Endodermal cell (in vitro differentiated cells): ENCODE measurements around the gene CPO. TPM values are rescaled to one million over a fixed set of nuclear protein-coding genes. Genes with fewer than 3 reads are reported as not detected.

Experiments used
- DNase-seq: peaks from one replicate; pipeline ENCODE4 v3.0.0-alpha.2; 2017
- H3K27ac ChIP-seq: 2 replicates; pipeline ENCODE4 v1.5.1; 2013; ENCODE audit warnings: mild to moderate bottlenecking, low read depth, low read length, moderate library complexity
- H3K27me3 ChIP-seq: 2 replicates; pipeline ENCODE4 v1.6.1; 2013; ENCODE audit warnings: mild to moderate bottlenecking, low read length, moderate library complexity; ENCODE audit not compliant: insufficient read depth, control insufficient read depth, poor library complexity, severe bottlenecking
- H3K36me3 ChIP-seq: 2 replicates; pipeline ENCODE4 v1.7.0; 2013; ENCODE audit warnings: mild to moderate bottlenecking, low read length, moderate library complexity; ENCODE audit not compliant: control insufficient read depth, insufficient read depth
- H3K4me1 ChIP-seq: one replicate; pipeline ENCODE4 v1.7.0; 2013; ENCODE audit warnings: low read length; ENCODE audit not compliant: control insufficient read depth, insufficient read depth
- H3K4me3 ChIP-seq: 2 replicates; pipeline ENCODE4 v1.5.1; 2013; ENCODE audit warnings: mild to moderate bottlenecking, low read length, moderate library complexity
- H3K9ac ChIP-seq: 2 replicates; pipeline ENCODE4 v1.6.1; 2013; ENCODE audit warnings: mild to moderate bottlenecking, low read length, moderate library complexity; ENCODE audit not compliant: poor library complexity, severe bottlenecking; ENCODE audit errors: extremely low read depth
- H3K9me3 ChIP-seq: 2 replicates; pipeline ENCODE4 v1.6.1; 2013; ENCODE audit warnings: mild to moderate bottlenecking, low read length, moderate library complexity; ENCODE audit not compliant: control insufficient read depth
- H3K27ac Mint-ChIP-seq: 2 replicates; pipeline ENCODE4 v1.8.0; 2020; ENCODE audit warnings: mixed read lengths
- H3K27me3 Mint-ChIP-seq: 2 replicates; pipeline ENCODE4 v1.8.0; 2021; ENCODE audit warnings: mild to moderate bottlenecking, mixed read lengths; ENCODE audit not compliant: insufficient read depth
- H3K36me3 Mint-ChIP-seq: 2 replicates; pipeline ENCODE4 v1.8.0; 2020; ENCODE audit warnings: low read depth, mixed read lengths
- H3K4me1 Mint-ChIP-seq: 2 replicates; pipeline ENCODE4 v1.8.0; 2020; ENCODE audit warnings: mixed read lengths
- H3K4me3 Mint-ChIP-seq: 2 replicates; pipeline ENCODE4 v1.8.0; 2020; ENCODE audit warnings: mild to moderate bottlenecking, moderate library complexity, mixed read lengths
- H3K9me3 Mint-ChIP-seq: 2 replicates; pipeline ENCODE4 v1.8.0; 2020; ENCODE audit warnings: mild to moderate bottlenecking, mixed read lengths
- CTCF ChIP-seq: fragments of 200-600 bp; sonication (generic); conservative IDR thresholded peaks from 2 replicates; pipeline ENCODE4 v1.5.0; 2021; ENCODE audit warnings: antibody characterized with exemption, mild to moderate bottlenecking
- WGBS, 2 experiments: methylation state at CpG; one replicate each; pipeline versions ENCODE4 v1.1.5 to v1.1.7; 2013; ENCODE audit warnings: missing lambda C conversion rate in 2 of 2, mixed read lengths in 1 of 2; ENCODE audit not compliant: insufficient coverage in 1 of 2, insufficient read length in 1 of 2; 5-methylcytosine and 5-hydroxymethylcytosine counted together
- long read RNA-seq, 4 experiments: library from polyadenylated mRNA in 2 of 4; library from RNA in 1 of 4; library from capped mRNA in 1 of 4; stranded (forward) in 3 of 4; unstranded in 1 of 4; transcript quantifications; one replicate each; pipeline ENCODE4 v2.0.0, GENCODE V29; 2020 to 2021; ENCODE audit warnings: inconsistent platforms in 1 of 4
- polyA plus RNA-seq, 2 experiments: library from polyadenylated mRNA; stranded (reverse); fragments of 50-300 nt; gene quantifications; one replicate each; pipeline ENCODE4 v1.2.3, GENCODE V29; 2013
- total RNA-seq, 2 donors: library from RNA; stranded (reverse); fragmentation: NEBNext Ultra II Directional in 1 of 2; extraction: Animal tissue kit (Norgen Biotek cat#: 25700) in 1 of 2; gene quantifications; 2 replicates in 1 of 2; 3 replicates in 1 of 2; pipeline ENCODE4 v1.2.1, GENCODE V29; 2021

The CPO gene
- 1 to 10 TPM in 1 of 2 donors, under 1 TPM in 1; 0.95 to 1.0 TPM for total RNA-seq
- 0.25 TPM for polyA plus RNA-seq (2013, experiment 1 of 2)
- not detected for polyA plus RNA-seq (2013, experiment 2 of 2)
- long read RNA-seq, experiment 1 = 0 reads
- long read RNA-seq, experiment 2, partial matches to known transcripts = 0 of 2 reads
- long read RNA-seq, experiment 2, other reads (novel, unspliced or antisense) = 2 of 2 reads
- long read RNA-seq, experiment 3, partial matches to known transcripts = 0 of 12 reads
- long read RNA-seq, experiment 3, other reads (novel, unspliced or antisense) = 12 of 12 reads
- long read RNA-seq, experiment 4 = 0 reads

GRCh38 chr2:206939340-206939739 is at the start of gene CPO:
Gene CPO, plus strand, starts transcription at chr2:206939518. Its CDS starts 82 bp downstream, at chr2:206939600.
- WGBS, 2 experiments = 60 to 94% methylated on average over 1 to 2 of the region's 2 CpGs
- Histone ChIP-seq H3K4me3 (no peak within 1 kb of the TSS), H3K9ac (no peak within 1 kb of the TSS), H3K27me3 (no peaks in the 10 kb centered on the region), H3K27ac (no peak within 1 kb of the TSS), H3K4me1 (no peaks in the 10 kb centered on the region), H3K9me3 (no peaks in the 10 kb centered on the region), H3K36me3 (no peaks in the 10 kb centered on the region)
- no peaks in the 10 kb centered on the region for H3K9me3 Mint-ChIP-seq
- no peak for DNase-seq
- no peak within 1 kb of the TSS for H3K4me3 Mint-ChIP-seq
- no peak within 1 kb of the TSS for H3K27ac Mint-ChIP-seq
- H3K4me1 Mint-ChIP-seq = peaks cover 9% of the 10 kb centered on the region
- no peaks in the 10 kb centered on the region for H3K27me3 Mint-ChIP-seq
- H3K36me3 Mint-ChIP-seq = peaks cover 3% of the 10 kb centered on the region
- TF ChIP-seq CTCF = no peak

- H3K4me1 Mint-ChIP-seq = peaks cover 5% of the 10 kb centered on the region
- Histone ChIP-seq H3K9me3 (no peaks in the 10 kb centered on the region), H3K4me3 (no peak overlapping the region), H3K27me3 (no peaks in the 10 kb centered on the region), H3K9ac (no peak overlapping the region), H3K4me1 (no peaks in the 10 kb centered on the region), H3K36me3 (no peaks in the 10 kb centered on the region), H3K27ac (no peak overlapping the region)
- no peaks in the 10 kb centered on the region for H3K27me3 Mint-ChIP-seq
- H3K36me3 Mint-ChIP-seq = peaks cover 10% of the 10 kb centered on the region
- TF ChIP-seq CTCF = no peak
- peaks cover 3% of the 10 kb centered on the region for H3K9me3 Mint-ChIP-seq
- no peak overlapping the region for H3K27ac Mint-ChIP-seq
- no peak for DNase-seq
- 58% methylated on average over 2 of the region's 2 CpGs; no CpG with 5 or more reads in 1 of the 2 experiments for WGBS, 2 experiments
- no peak overlapping the region for H3K4me3 Mint-ChIP-seq
Measured at GRCh38 chr2:206890179-206890578, 49.1 kb upstream of the CPO start.

DNA sequence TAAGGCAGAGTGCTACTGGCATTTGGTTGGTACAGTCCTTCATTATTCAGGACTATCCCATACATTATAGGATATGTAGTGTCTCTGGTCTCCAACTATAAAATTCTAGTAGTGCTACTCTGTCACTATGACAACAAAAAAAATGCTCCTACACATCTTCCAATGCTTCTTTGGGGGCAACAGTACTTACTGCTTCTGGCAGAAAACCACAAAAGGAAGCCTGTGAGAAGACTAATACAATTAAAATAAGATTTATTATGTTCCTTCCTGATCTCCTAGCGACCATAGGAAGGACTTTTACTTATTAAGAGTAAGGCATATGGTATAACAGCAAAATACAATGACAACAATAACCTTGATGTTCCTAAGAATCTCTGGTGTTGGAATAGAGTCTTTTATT is 48.4 kb upstream of the CPO start:
- Mint-ChIP-seq H3K27ac (no peak overlapping the region), H3K4me3 (no peak overlapping the region), H3K36me3 (peaks cover 10% of the 10 kb centered on the region), H3K9me3 (peaks cover 3% of the 10 kb centered on the region), H3K4me1 (peaks cover 5% of the 10 kb centered on the region), H3K27me3 (no peaks in the 10 kb centered on the region)
- DNase-seq = no peak
- Histone ChIP-seq H3K9me3 (no peaks in the 10 kb centered on the region), H3K27me3 (no peaks in the 10 kb centered on the region), H3K9ac (no peak overlapping the region), H3K4me3 (no peak overlapping the region), H3K36me3 (no peaks in the 10 kb centered on the region), H3K27ac (no peak overlapping the region), H3K4me1 (no peaks in the 10 kb centered on the region)
- TF ChIP-seq CTCF = no peak
- WGBS, 2 experiments = no CpG with 5 or more reads among the region's 1 CpG
